Measurements from ENCODE around the gene ZFP90.

DNA sequence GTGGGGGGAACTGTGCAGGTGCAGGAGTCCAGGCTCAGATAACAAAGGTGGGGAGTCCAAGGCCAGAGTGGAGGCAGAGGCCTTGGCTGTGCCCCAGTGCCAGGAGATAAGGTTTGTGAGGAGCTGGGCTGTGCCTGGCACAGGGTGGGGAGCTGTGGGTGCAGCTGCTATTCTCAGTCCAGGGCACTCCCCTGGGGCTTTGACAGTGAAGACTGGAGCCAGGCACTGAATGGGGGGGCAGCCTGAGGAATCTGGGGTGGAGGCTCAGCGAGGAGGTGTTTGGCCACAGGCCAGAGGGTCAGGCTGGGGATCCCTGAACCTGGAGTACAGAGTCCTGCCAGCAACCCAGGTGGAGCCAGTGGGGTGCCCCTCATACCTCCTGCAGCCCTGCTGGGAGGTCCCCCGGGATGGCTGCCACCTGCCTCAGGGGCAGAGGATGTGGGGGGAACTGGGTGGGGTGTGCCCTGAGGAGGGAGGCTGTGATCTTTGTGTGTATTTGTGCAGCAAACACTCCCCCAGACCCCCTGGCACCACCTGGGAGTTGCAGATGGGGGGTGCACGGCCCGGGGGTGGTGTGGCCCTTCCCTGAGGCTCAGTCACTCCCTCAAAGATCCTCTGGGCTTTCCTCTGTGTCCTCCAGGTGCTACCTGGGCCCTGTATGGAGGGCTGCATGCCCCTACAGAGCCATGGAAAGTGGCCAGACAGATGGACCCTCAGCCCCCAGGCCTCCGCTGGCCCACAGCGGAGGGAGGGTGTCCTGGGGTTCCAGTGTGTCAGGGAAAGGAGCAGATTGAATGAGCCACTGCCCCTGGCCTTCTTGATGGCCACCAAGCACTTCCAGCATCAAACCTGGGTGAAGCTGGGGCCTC lies 46.3 kb upstream of the ZFP90 start:
- TF ChIP-seq, protein P1, sequence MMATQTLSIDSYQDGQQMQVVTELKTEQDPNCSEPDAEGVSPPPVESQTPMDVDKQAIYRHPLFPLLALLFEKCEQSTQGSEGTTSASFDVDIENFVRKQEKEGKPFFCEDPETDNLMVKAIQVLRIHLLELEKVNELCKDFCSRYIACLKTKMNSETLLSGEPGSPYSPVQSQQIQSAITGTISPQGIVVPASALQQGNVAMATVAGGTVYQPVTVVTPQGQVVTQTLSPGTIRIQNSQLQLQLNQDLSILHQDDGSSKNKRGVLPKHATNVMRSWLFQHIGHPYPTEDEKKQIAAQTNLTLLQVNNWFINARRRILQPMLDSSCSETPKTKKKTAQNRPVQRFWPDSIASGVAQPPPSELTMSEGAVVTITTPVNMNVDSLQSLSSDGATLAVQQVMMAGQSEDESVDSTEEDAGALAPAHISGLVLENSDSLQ (IDR thresholded peaks at IDR 0.05) = no peak
- TF ChIP-seq ZNF384 (IDR thresholded peaks at IDR 0.05) = no peak
- no peak for TF ChIP-seq SP1 (IDR thresholded peaks at IDR 0.05)
- TF ChIP-seq FOXM1 (IDR thresholded peaks at IDR 0.05; ENCODE audit: borderline replicate concordance) = no peak
- no peak for TF ChIP-seq BHLHE40 (IDR thresholded peaks at IDR 0.05; ENCODE audit: borderline replicate concordance)
- TF ChIP-seq FOXA1 (IDR thresholded peaks at IDR 0.05) = no peak
- TF ChIP-seq L3MBTL2 (conservative IDR thresholded peaks at IDR 0.05) = no peak
- TF ChIP-seq HDGF (IDR thresholded peaks at IDR 0.05; ENCODE audit: borderline replicate concordance) = no peak
- TF ChIP-seq ARNT (IDR thresholded peaks at IDR 0.05) = no peak
- no peak for TF ChIP-seq CTBP1 (IDR thresholded peaks at IDR 0.05; ENCODE audit: borderline replicate concordance)
- no peak for TF ChIP-seq ELF4 (IDR thresholded peaks at IDR 0.05)
- no peak for TF ChIP-seq FOXK2 (IDR thresholded peaks at IDR 0.05)
- no peak for TF ChIP-seq LEF1 (IDR thresholded peaks at IDR 0.05; ENCODE audit: borderline replicate concordance)

Data from HEK293T (cell line).